HCT116 (cell line): ENCODE measurements around the gene ACTL10. TPM values are rescaled to one million over a fixed set of nuclear protein-coding genes. Genes with fewer than 3 reads are reported as not detected.
"Not testable (repeated sequence)": the region's sequence is repeated elsewhere in the genome, so short reads cannot be mapped to it uniquely, and the experiment has no call there.

Experiments used
- ATAC-seq: fragments of 200-7000 bp; cut with Tn5 transposase; 2 replicates; pipeline ENCODE4 v1.9.1; 2020; ENCODE audit warnings: mild to moderate bottlenecking, moderate library complexity
- BruUV-seq: library from RNA; stranded (reverse); fragments of 400-500 nt; replicated peaks from 2 replicates; lab custom pipeline; 2021; lab: Mats Ljungman, UMichigan
- CTCF ChIA-PET: fragments of 300-600 bp; sonication (Branson Sonifier 250); formaldehyde crosslinking; loops from one replicate; lab custom pipeline; 2021; ENCODE audit warnings: antibody characterized with exemption; lab: Charles Lee
- POLR2A ChIA-PET: fragments of 300-600, 350-600 bp; sonication (Branson Sonifier 250); formaldehyde crosslinking; loops from one replicate; lab custom pipeline; 2021; ENCODE audit warnings: antibody characterized with exemption; lab: Charles Lee
- RAD21 ChIA-PET, 2 experiments: fragments of 300-600 bp; sonication (Branson Sonifier 250); formaldehyde crosslinking; loops; one replicate each; lab custom pipeline; 2023; ENCODE audit warnings: low total read pairs in 2 of 2; ENCODE audit not compliant: uncharacterized antibody in 2 of 2, unreplicated experiment in 2 of 2, low non-redundant PET in 1 of 2; lab: Charles Lee
- DNase-seq: peaks from one replicate; pipeline ENCODE4 v3.0.0-alpha.2; 2010; ENCODE audit warnings: low read depth, low spot score
- H2AFZ ChIP-seq: fragments of 200-600 bp; shearing (Covaris generic), sonication (generic); 2 replicates; pipeline ENCODE4 v1.6.1; 2017; ENCODE audit warnings: low read depth, mixed run types, mixed read lengths, antibody characterized with exemption, low read length; ENCODE audit not compliant: poor library complexity, severe bottlenecking
- H3K27ac ChIP-seq: 2 replicates; pipeline ENCODE4 v1.5.1; 2012; ENCODE audit warnings: low read depth, low read length
- H3K27me3 ChIP-seq: fragments of 200-600 bp; sonication (generic); 2 replicates; pipeline ENCODE4 v1.6.1; 2016; ENCODE audit warnings: mixed run types, low read length, mixed read lengths; ENCODE audit not compliant: insufficient read depth
- H3K36me3 ChIP-seq, 2 experiments: fragments of 200-500 bp in 1 of 2; fragments of 200-600 bp in 1 of 2; sonication (Bioruptor generic) in 1 of 2; sonication (generic) in 1 of 2; 2 replicates each; pipeline versions ENCODE4 v1.5.1 to v1.6.1; 2014 to 2016; ENCODE audit warnings: low read length in 2 of 2, inconsistent platforms in 1 of 2, mixed read lengths in 1 of 2, mixed run types in 1 of 2; ENCODE audit not compliant: insufficient read depth in 2 of 2, control insufficient read depth in 1 of 2
- H3K4me1 ChIP-seq, 2 experiments: fragments of 200-600 bp in 1 of 2; sonication (generic) in 1 of 2; 2 replicates each; pipeline versions ENCODE4 v1.5.1 to v1.6.1; 2012 to 2017; ENCODE audit warnings: low read length in 2 of 2, inconsistent platforms in 1 of 2, mild to moderate bottlenecking in 1 of 2, mixed read lengths in 1 of 2, mixed run types in 1 of 2, moderate library complexity in 1 of 2; ENCODE audit not compliant: insufficient read depth in 2 of 2, control insufficient read depth in 1 of 2
- H3K4me2 ChIP-seq: fragments of 200-600 bp; sonication (generic); 2 replicates; pipeline ENCODE4 v1.6.1; 2017; ENCODE audit warnings: mixed run types, low read length, mixed read lengths
- H3K4me3 ChIP-seq, 2 experiments: fragments of 200-600 bp in 1 of 2; sonication (generic) in 1 of 2; replicated peaks in 1 of 2; 2 replicates each; pipeline ENCODE4 v1.5.1; 2011 to 2016; ENCODE audit warnings: low read length in 2 of 2, control low read depth in 1 of 2, low read depth in 1 of 2, mild to moderate bottlenecking in 1 of 2, mixed read lengths in 1 of 2, mixed run types in 1 of 2
- H3K79me2 ChIP-seq: fragments of 200-600 bp; sonication (generic); 2 replicates; pipeline ENCODE4 v1.6.1; 2017; ENCODE audit warnings: mild to moderate bottlenecking, mixed run types, low read length, moderate library complexity, mixed read lengths; ENCODE audit not compliant: insufficient read depth
- H3K9ac ChIP-seq: fragments of 200-600 bp; sonication (generic); 2 replicates; pipeline ENCODE4 v1.6.1; 2016; ENCODE audit warnings: low read length, mixed read lengths
- H3K9me2 ChIP-seq: fragments of 200-600 bp; sonication (generic), shearing (Covaris generic); 2 replicates; pipeline ENCODE4 v1.6.1; 2017; ENCODE audit warnings: mixed run types, mild to moderate bottlenecking, moderate library complexity; ENCODE audit not compliant: insufficient read depth
- H3K9me3 ChIP-seq, 2 experiments: fragments of 200-500 bp in 1 of 2; fragments of 200-600 bp in 1 of 2; sonication (Bioruptor generic) in 1 of 2; sonication (generic) in 1 of 2; 2 replicates each; pipeline ENCODE4 v1.6.1; 2014 to 2017; ENCODE audit warnings: low read length in 2 of 2, mixed read lengths in 2 of 2, inconsistent platforms in 1 of 2, low read depth in 1 of 2, mild to moderate bottlenecking in 1 of 2, mixed run types in 1 of 2, moderate library complexity in 1 of 2; ENCODE audit not compliant: control insufficient read depth in 1 of 2, insufficient read depth in 1 of 2
- H4K20me1 ChIP-seq: fragments of 200-600 bp; sonication (generic), shearing (Covaris generic); 2 replicates; pipeline ENCODE4 v1.6.1; 2017; ENCODE audit warnings: mixed run types, mild to moderate bottlenecking, moderate library complexity; ENCODE audit not compliant: insufficient read depth
- EGR1 ChIP-seq: IDR thresholded peaks from 2 replicates; pipeline ENCODE4 v1.6.1; 2012; ENCODE audit warnings: low read depth
- POLR2AphosphoS5 ChIP-seq: IDR thresholded peaks from 2 replicates; pipeline ENCODE4 v1.6.1; 2011; ENCODE audit warnings: mild to moderate bottlenecking, low read depth, low read length, moderate library complexity
- RAD21 ChIP-seq: IDR thresholded peaks from 2 replicates; pipeline ENCODE4 v1.6.1; 2012; ENCODE audit warnings: low read depth, mild to moderate bottlenecking
- TCF7L2 ChIP-seq: IDR thresholded peaks from 2 replicates; pipeline ENCODE4 v1.7.0; 2011; ENCODE audit warnings: borderline replicate concordance, inconsistent platforms; ENCODE audit not compliant: insufficient read depth, insufficient read length; ENCODE audit errors: extremely low read depth
- ZFX ChIP-seq: fragments of 450-650 bp; IDR thresholded peaks from 2 replicates; pipeline ENCODE4 v1.6.1; 2017
- ZNF274 ChIP-seq: fragments of 200-500 bp; sonication (Bioruptor generic); IDR thresholded peaks from 2 replicates; pipeline ENCODE4 v1.6.1; 2014; ENCODE audit warnings: mild to moderate bottlenecking, low read depth, low read length, inconsistent platforms
- intact Hi-C: fragments of 100-400 bp; cut with micrococcal nuclease; formaldehyde crosslinking; loops from 2 replicates; pipeline ENCODE4 v1.10.0; 2022
- total RNA-seq: library from RNA; stranded (reverse); gene quantifications from one replicate; pipeline ENCODE4 v1.2.1, GENCODE V29; 2021; ENCODE audit not compliant: unreplicated experiment
- TF ChIP-seq, protein P1 (sequence below), 3 experiments: fragments of 200-600 bp in 1 of 3; sonication (generic) in 1 of 3; IDR thresholded peaks in 2 of 3; conservative IDR thresholded peaks in 1 of 3; 2 replicates each; pipeline ENCODE4 v1.5.1; 2012 to 2017; ENCODE audit warnings: low read depth in 2 of 3, low read length in 2 of 3, antibody characterized with exemption in 1 of 3, borderline replicate concordance in 1 of 3, control low read depth in 1 of 3, mild to moderate bottlenecking in 1 of 3, mixed read lengths in 1 of 3, mixed run types in 1 of 3, moderate library complexity in 1 of 3; ENCODE audit not compliant: insufficient read depth in 1 of 3
- TF ChIP-seq, protein P2 (sequence below): IDR thresholded peaks from 2 replicates; pipeline ENCODE4 v1.6.1; 2012
- TF ChIP-seq, protein P3 (sequence below): IDR thresholded peaks from 2 replicates; pipeline ENCODE4 v1.6.1; 2011; ENCODE audit warnings: mild to moderate bottlenecking, low read length, moderate library complexity; ENCODE audit not compliant: insufficient replicate concordance; ENCODE audit errors: extremely low read depth

Gene ACTL10
- total RNA-seq, 1 experiment from 2014 or later: 0.22 TPM

DNA sequence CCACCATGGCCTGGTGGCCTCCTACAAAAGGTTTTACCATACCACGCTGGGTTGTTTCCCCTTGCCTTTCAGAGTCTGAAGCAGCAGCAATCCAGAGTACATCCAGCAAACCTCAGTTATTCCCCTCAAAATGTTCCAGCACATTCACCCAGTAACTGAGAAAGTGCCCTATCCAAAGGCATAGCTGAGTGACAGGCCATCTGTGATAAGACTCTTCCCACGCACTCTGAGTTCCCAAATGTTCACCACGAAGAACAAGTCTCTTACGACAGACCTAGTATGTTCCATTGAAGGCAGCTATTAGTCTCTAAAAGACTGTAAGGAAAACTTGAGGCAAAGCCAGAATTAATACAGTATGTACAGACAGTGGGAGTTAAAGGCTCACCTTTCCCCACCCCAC, 36.2 kb upstream of the ACTL10 start:
- Histone ChIP-seq H3K79me2 (no peaks in the 10 kb centered on the region), H3K4me3 (no peak overlapping the region), H3K36me3 (no peaks in the 10 kb centered on the region), H3K4me1 (no peaks in the 10 kb centered on the region), H3K9me2 (no peaks in the 10 kb centered on the region), H3K9me3 (no peaks in the 10 kb centered on the region), H3K27ac (no peak overlapping the region), H4K20me1 (no peaks in the 10 kb centered on the region), H2AFZ (no peak overlapping the region), H3K4me2 (no peak overlapping the region), H3K9ac (no peak overlapping the region), H3K27me3 (no peaks in the 10 kb centered on the region)
- CTCF ChIA-PET: no interaction called here
- BruUV-seq: no TSS peak
- TF ChIP-seq RAD21: no peak
- ATAC-seq (no peak), DNase-seq (no peak)
- intact Hi-C loops: no loop called here
- RAD21 ChIA-PET: no interaction called here
- POLR2A ChIA-PET: no interaction called here

DNA sequence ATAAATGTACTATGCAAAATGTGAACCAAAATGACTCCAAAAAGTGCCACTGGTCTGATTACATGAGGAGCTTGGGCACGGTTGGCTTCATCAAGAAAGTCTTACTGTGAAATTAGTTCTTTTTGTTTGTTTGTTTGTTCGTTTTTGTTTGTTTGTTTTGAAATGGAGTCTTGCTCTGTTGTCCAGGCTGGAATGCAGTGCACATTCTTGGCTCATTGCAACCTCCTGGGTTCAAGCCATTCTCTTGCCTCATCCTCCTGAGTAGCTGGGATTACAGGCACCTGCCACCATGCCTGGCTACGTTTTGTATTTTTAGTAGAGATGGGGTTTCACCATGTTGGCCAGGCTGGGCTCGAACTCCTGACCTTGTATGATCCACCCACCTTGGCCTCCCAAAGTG, 34.8 kb upstream of the ACTL10 start:
- H2AFZ ChIP-seq, BruUV-seq, H4K20me1 ChIP-seq, H3K4me3 ChIP-seq, RAD21 ChIA-PET, H3K9me3 ChIP-seq, H3K27me3 ChIP-seq, H3K79me2 ChIP-seq, H3K4me1 ChIP-seq, H3K36me3 ChIP-seq, ATAC-seq, CTCF ChIA-PET, intact Hi-C loops, H3K9ac ChIP-seq, H3K27ac ChIP-seq, DNase-seq, H3K4me2 ChIP-seq, POLR2A ChIA-PET, H3K9me2 ChIP-seq: not testable (repeated sequence)

DNA sequence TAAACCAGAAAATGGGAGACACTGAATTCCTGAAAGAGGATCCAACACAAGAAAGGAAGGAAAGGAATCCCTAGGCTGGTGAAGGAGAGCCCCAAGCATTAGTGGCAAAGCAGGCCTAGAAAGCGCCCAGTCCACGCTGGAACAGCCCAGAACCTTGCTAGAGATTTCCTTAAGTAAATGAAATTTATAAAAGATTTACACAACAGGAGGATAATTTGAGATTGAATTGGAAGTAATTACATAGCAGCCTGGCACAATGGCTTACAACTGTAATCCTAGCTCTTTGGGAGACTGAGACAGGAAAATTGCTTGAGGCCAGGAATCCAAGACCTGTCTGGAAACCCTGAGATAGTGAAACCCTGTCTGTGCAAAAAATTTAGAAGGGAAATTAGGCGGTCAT, 31.4 kb upstream of the ACTL10 start:
- CTCF ChIA-PET: interaction anchor here (0.7 kb wide), 1 partner anchor 1560 kb away, joined by 4 read pairs; no protein-coding TSS in a partner anchor
- Histone ChIP-seq H2AFZ (no peak overlapping the region), H3K4me3 (no peak overlapping the region), H3K9me3 (no peaks in the 10 kb centered on the region), H3K79me2 (no peaks in the 10 kb centered on the region), H3K36me3 (no peaks in the 10 kb centered on the region; a peak in 1 of 4 replicates), H3K27ac (no peak overlapping the region), H3K27me3 (no peaks in the 10 kb centered on the region), H4K20me1 (no peaks in the 10 kb centered on the region), H3K4me1 (no peaks in the 10 kb centered on the region), H3K9ac (no peak overlapping the region), H3K4me2 (no peak overlapping the region), H3K9me2 (no peaks in the 10 kb centered on the region)
- no peak for DNase-seq
- no peak for ATAC-seq
- no TSS peak for BruUV-seq
- POLR2A ChIA-PET: no interaction called here
- intact Hi-C loops: no loop called here
- RAD21 ChIA-PET: no interaction called here
- TF ChIP-seq POLR2AphosphoS5 (no peak), EGR1 (no peak), ZFX (no peak), TCF7L2 (no peak), RAD21 (no peak), ZNF274 (no peak)
- TF ChIP-seq, protein P1, sequence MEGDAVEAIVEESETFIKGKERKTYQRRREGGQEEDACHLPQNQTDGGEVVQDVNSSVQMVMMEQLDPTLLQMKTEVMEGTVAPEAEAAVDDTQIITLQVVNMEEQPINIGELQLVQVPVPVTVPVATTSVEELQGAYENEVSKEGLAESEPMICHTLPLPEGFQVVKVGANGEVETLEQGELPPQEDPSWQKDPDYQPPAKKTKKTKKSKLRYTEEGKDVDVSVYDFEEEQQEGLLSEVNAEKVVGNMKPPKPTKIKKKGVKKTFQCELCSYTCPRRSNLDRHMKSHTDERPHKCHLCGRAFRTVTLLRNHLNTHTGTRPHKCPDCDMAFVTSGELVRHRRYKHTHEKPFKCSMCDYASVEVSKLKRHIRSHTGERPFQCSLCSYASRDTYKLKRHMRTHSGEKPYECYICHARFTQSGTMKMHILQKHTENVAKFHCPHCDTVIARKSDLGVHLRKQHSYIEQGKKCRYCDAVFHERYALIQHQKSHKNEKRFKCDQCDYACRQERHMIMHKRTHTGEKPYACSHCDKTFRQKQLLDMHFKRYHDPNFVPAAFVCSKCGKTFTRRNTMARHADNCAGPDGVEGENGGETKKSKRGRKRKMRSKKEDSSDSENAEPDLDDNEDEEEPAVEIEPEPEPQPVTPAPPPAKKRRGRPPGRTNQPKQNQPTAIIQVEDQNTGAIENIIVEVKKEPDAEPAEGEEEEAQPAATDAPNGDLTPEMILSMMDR (IDR thresholded peaks at IDR 0.05 in 2 of 3, conservative IDR thresholded peaks at IDR 0.05 in 1 of 3; ENCODE audit: borderline replicate concordance in 1 of 3, insufficient read depth in 1 of 3, low read depth in 2 of 3, low read length in 2 of 3): no peak
- TF ChIP-seq, protein P2, sequence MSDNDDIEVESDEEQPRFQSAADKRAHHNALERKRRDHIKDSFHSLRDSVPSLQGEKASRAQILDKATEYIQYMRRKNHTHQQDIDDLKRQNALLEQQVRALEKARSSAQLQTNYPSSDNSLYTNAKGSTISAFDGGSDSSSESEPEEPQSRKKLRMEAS: no peak
- TF ChIP-seq, protein P3, sequence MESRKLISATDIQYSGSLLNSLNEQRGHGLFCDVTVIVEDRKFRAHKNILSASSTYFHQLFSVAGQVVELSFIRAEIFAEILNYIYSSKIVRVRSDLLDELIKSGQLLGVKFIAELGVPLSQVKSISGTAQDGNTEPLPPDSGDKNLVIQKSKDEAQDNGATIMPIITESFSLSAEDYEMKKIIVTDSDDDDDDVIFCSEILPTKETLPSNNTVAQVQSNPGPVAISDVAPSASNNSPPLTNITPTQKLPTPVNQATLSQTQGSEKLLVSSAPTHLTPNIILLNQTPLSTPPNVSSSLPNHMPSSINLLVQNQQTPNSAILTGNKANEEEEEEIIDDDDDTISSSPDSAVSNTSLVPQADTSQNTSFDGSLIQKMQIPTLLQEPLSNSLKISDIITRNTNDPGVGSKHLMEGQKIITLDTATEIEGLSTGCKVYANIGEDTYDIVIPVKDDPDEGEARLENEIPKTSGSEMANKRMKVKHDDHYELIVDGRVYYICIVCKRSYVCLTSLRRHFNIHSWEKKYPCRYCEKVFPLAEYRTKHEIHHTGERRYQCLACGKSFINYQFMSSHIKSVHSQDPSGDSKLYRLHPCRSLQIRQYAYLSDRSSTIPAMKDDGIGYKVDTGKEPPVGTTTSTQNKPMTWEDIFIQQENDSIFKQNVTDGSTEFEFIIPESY: no peak
